HUES6 (cell line): ENCODE data around the gene COG8.
"Not testable (repeated sequence)": the region's sequence is repeated elsewhere in the genome, so short reads cannot be mapped to it uniquely, and the experiment has no call there.

Experiments used
- H3K27ac ChIP-seq: 2 replicates; pipeline ENCODE4 v1.7.0; 2013; ENCODE audit warnings: low read depth, mild to moderate bottlenecking, low read length, inconsistent platforms
- H3K27me3 ChIP-seq: 2 replicates; pipeline ENCODE4 v1.6.1; 2013; ENCODE audit warnings: low read length; ENCODE audit not compliant: control insufficient read depth, insufficient read depth
- H3K36me3 ChIP-seq: 2 replicates; pipeline ENCODE4 v1.6.1; 2013; ENCODE audit warnings: low read length; ENCODE audit not compliant: control insufficient read depth, insufficient read depth
- H3K4me1 ChIP-seq: 2 replicates; pipeline ENCODE4 v1.6.1; 2013; ENCODE audit warnings: low read length; ENCODE audit not compliant: control insufficient read depth, insufficient read depth
- H3K4me3 ChIP-seq: 2 replicates; pipeline ENCODE4 v1.5.1; 2013; ENCODE audit warnings: low read depth, low read length
- H3K9ac ChIP-seq: one replicate; pipeline ENCODE4 v1.6.1; 2013; ENCODE audit warnings: mild to moderate bottlenecking, low read length
- H3K9me3 ChIP-seq: 2 replicates; pipeline ENCODE4 v1.6.1; 2013; ENCODE audit warnings: low read depth, low read length; ENCODE audit not compliant: control insufficient read depth, insufficient read depth

COG8 gene

DNA sequence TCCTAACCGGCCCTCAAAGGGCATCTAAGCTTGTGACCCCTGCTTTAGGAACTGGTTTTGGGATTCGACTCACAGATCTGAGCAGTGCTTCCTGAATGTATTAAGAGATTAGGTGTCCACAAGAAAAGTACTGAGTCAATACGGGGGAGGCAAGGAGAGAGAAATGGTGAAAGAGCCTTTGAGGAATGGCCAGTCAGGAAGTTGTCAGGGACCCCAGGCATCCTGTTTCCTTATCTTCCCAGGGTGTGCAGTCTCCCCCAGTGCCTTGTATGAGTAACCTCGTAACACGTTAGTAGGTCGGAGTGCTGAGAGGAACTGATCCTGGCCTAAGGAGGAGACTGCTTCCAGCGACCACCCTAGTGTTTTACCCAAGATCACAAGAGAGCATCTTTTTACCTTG, 28.6 kb upstream of the COG8 start:
- Histone ChIP-seq H3K4me1 (no peaks in the 10 kb centered on the region), H3K4me3 (no peak overlapping the region), H3K27ac (no peak overlapping the region), H3K36me3 (peaks cover 80% of the 10 kb centered on the region), H3K27me3 (no peaks in the 10 kb centered on the region), H3K9me3 (no peaks in the 10 kb centered on the region), H3K9ac (no peak overlapping the region)

DNA sequence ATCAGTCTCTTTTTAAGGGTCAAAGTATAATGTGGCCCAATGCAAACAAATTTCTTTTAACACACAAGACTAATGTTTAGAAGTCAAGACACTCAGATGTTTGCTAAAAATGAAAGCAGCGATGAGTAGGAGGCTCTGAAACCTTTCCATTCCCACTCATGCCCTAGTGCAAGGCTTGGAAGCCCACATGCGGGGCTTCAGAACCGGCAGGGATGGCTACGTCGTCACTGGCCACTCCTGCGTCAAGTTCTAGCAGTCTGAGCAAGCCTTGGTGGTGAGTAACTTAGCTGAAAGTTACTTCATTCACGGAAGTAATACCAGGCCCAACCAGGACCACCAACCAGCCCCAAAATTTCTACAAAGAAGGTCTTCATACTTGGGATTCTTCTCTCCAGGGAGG, 27.1 kb upstream of the COG8 start:
- H3K27ac ChIP-seq: no peak overlapping the region
- no peaks in the 10 kb centered on the region for H3K4me1 ChIP-seq
- no peaks in the 10 kb centered on the region for H3K9me3 ChIP-seq
- no peak overlapping the region for H3K9ac ChIP-seq
- no peak overlapping the region for H3K4me3 ChIP-seq
- H3K36me3 ChIP-seq: peaks cover 64% of the 10 kb centered on the region
- no peaks in the 10 kb centered on the region for H3K27me3 ChIP-seq

DNA sequence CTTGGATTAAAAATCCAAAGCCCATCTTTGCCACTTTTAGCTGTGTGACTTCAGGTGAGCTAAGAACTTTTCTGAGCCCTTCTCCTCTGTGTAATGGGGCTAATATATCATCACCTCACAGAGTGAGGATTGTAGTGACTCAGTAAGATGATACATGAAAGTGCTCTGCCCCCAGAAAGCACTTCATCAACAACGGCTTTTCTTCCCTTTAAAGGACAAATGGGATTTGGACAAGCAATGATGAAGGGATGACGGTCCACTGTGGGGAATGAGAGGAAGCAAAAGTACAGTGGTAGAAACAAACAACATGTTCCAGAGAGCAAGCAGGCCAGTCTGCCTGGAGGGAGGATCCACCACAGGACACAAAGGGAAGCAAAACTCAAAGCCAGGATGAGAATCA, 26.5 kb upstream of the COG8 start:
- Histone ChIP-seq H3K4me1 (no peaks in the 10 kb centered on the region), H3K27me3 (no peaks in the 10 kb centered on the region), H3K27ac (no peak overlapping the region), H3K36me3 (peaks cover 60% of the 10 kb centered on the region), H3K9me3 (no peaks in the 10 kb centered on the region), H3K9ac (no peak overlapping the region), H3K4me3 (no peak overlapping the region)

DNA sequence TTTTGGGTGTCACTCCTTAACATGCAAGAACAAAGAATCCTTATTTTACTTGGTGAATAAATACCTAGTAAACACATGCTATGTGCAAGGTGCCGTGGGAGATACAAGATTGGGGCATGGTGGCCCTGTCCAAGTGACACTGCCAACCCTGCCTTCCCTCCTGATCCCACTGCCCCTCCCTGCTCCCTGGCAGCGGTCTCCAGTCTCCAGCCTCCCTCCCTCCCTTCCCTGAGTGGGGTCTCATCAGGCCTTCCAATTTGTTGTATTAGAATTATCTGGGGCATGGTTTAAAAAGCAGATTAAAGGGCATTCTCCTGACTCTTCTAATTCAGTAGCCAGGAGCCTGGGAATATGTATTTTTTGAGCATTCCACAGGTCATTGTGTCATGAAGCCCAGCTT, 24.7 kb upstream of the COG8 start:
- Histone ChIP-seq H3K4me1 (no peaks in the 10 kb centered on the region), H3K27me3 (no peaks in the 10 kb centered on the region), H3K9ac (no peak overlapping the region), H3K4me3 (no peak overlapping the region), H3K27ac (no peak overlapping the region), H3K36me3 (peaks cover 44% of the 10 kb centered on the region), H3K9me3 (no peaks in the 10 kb centered on the region)

DNA sequence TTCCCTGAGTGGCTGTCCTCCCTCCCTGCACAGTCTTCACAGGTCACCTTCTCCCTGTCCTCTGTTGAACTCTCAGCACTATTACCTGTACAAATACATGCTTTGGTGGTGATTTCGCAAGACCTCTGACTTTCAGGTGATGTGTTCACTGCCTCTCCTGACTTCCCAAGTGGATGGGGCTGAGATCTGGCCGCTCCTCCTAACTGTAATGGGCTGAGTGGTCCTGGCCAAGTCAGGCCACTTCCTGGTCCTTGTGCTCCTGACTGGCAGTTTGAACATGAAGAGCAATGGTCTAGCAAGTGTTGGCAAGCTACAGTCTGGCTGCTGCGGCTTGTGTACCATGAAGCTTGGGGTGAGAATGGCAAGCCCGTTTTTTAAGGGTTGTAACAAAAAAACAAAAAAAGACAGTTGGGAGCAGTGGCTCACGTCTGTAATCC, 23.9 kb upstream of the COG8 start:
- Histone ChIP-seq H3K4me1 (no peaks in the 10 kb centered on the region), H3K9me3 (no peaks in the 10 kb centered on the region), H3K9ac (no peak overlapping the region), H3K36me3 (peaks cover 39% of the 10 kb centered on the region), H3K27me3 (no peaks in the 10 kb centered on the region), H3K4me3 (no peak overlapping the region), H3K27ac (no peak overlapping the region)

DNA sequence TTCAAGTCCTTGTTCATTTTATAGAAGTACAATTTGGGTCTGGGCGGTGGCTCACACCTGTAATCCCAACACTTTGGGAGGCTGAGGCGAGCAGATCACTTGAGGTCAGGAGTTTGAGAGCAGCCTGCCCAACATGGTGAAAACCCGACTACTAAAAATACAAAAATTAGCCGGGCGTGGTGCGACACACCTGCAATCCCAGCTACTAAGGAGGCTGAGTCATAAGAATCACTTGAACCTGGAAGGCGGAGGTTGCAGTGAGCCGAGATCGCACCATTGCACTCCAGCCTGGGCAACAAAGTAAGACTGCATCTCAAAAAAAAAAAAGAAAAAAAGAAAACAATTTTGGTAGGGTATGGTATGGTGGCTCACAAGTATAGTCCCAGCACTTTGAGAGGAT, 20.7 kb upstream of the COG8 start:
- H3K4me1 ChIP-seq, H3K27ac ChIP-seq: not testable (repeated sequence)

DNA sequence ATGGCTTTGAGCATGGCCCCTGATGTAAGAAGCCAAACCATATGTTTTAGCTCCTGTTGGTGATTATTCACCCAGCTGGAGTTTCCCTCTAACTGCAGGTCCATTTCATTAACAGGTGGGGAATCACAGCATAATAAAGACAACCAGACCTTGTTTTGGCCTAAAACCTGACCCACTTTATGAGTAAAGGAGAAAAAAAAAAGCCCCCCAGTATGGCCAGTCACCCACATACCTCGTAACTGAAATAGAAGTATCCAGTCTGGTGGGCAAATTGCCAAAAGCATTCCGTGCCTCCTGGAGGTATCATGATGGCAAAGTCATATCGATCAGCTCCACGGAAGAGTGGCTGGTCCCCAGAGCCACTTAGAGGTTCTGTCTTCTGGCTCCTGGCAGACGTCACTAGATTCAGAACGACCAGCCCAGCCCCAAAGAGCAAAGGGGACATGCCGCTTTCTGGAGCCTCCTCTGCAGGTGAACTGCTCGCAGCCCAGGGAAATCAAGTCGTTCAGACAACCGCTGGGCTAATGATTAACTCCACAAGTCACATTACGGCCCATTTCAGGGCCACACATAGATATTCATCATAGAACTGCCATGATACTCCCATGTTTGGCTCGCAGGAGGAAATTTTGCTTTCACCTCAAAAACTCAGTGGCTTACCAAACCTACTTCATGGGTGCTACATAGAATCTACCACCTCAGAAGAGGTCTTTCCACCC, 12.1 kb upstream of the COG8 start, which contains the start of gene TMED6:
Gene TMED6 (minus strand): TSS at position 478 of the 719 bp plus-strand sequence. CDS start 33 bp downstream, at position 445.
- no peak within 1 kb of the TSS for H3K4me3 ChIP-seq
- no peak within 1 kb of the TSS for H3K27ac ChIP-seq
- H3K4me1 ChIP-seq: no peaks in the 10 kb centered on the region
- H3K9me3 ChIP-seq: no peaks in the 10 kb centered on the region
- no peaks in the 10 kb centered on the region for H3K27me3 ChIP-seq
- peaks cover 18% of the 10 kb centered on the region for H3K36me3 ChIP-seq
- no peak within 1 kb of the TSS for H3K9ac ChIP-seq

More for the DNA sequence above, 20.7 kb upstream of the COG8 start:
- peaks cover 22% of the 10 kb centered on the region for H3K36me3 ChIP-seq
- not testable (repeated sequence) for H3K9me3 ChIP-seq, H3K27me3 ChIP-seq, H3K4me3 ChIP-seq, H3K9ac ChIP-seq

DNA sequence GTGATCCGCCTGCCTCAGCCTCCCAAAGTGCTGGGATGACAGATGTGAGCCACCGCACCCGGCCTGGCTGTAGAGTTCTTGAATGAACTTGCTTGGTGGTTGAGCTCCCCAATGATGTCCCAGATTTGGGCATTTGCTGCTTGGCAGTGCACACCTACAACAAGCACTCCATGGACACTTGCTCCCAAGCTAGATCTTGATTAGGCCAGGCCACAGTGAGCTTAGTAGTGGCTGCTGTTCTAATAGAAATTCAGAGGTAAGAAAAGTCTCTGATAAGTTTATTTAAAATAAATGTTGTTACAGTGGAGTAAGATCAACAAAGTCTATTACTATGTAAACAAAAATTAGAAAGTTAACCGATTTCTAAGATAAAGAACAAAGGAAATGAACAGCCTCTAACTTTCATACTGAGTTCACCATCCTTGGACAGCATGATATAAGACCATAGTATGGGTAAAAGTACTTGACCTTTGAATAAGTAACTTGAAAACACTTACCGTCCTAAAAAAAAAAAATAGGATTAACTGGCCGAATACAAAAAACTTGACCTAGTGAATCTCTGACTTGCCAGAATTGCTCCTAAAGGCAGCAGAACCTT, 11.3 kb upstream of the COG8 start:
- H3K4me1 ChIP-seq: no peaks in the 10 kb centered on the region
- no peaks in the 10 kb centered on the region for H3K9me3 ChIP-seq
- no peak overlapping the region for H3K4me3 ChIP-seq
- H3K27ac ChIP-seq: no peak overlapping the region
- H3K9ac ChIP-seq: no peak overlapping the region
- no peaks in the 10 kb centered on the region for H3K27me3 ChIP-seq
- H3K36me3 ChIP-seq: peaks cover 11% of the 10 kb centered on the region; the same call in 1 of the 2 replicates

DNA sequence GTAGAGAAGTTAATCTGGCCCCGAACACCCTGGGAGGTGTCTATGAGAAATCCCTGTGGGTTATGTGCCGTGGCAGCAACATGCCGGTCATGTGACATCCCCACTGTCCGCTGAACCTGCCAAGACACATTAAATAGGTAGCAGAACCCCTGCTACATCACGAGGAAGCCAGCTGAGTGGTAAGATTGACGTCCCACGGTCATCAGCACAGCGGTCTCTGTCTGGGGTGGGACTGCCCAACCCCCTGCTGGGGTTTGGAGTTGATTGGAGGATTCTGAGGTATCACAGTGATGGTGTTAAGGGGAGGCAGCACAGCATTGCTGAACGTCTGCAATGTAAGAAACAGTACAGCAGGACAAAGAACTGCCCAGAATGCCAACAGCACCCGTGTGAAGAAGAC, 10.2 kb upstream of the COG8 start:
- Histone ChIP-seq H3K27me3 (no peaks in the 10 kb centered on the region), H3K9me3 (no peaks in the 10 kb centered on the region), H3K27ac (no peak overlapping the region), H3K9ac (no peak overlapping the region), H3K4me3 (no peak overlapping the region), H3K36me3 (peaks cover 10% of the 10 kb centered on the region), H3K4me1 (no peaks in the 10 kb centered on the region)

DNA sequence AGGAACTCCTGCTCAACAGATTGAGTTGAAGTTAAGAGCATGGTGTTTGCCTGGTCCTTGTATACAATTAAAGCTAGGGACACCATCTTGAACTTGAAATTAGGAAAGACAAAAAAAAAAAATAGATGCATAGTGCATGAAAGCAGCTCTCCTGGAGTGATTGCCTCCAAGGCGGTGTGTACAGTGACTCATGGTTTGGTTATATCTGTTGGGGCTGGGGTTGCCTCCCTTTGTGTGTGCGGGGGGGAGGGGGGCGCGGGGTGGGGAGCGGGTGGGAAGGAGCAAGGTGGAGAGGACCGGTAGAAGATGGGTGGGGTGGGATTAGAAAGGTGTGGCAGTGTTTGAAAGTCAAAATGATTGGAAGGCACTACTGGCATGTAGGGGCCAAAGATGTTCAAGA, 8.9 kb upstream of the COG8 start:
- no peak overlapping the region for H3K9ac ChIP-seq
- no peak overlapping the region for H3K4me3 ChIP-seq
- H3K27ac ChIP-seq: no peak overlapping the region
- H3K27me3 ChIP-seq: no peaks in the 10 kb centered on the region
- no peaks in the 10 kb centered on the region for H3K9me3 ChIP-seq
- H3K4me1 ChIP-seq: no peaks in the 10 kb centered on the region
- peaks cover 20% of the 10 kb centered on the region for H3K36me3 ChIP-seq

DNA sequence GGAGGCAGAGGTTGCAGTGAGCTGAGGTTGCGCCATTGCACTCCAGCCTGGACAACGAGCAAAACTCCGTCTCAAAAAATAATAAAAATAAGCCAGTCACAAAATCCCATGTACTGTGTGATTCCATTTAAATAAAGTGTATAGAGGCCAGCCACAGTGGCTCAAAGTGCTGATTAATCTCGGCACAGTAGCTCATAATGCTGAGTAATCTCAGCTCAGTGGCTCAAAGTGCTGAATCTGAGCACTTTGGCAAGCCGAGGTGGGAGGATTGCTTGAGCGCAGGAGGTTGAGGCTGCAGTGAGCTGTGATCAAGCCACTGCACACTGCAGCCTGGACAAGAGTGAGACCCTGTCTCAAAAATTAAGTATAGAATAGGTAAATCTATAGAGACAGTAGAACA, 7.3 kb upstream of the COG8 start:
- Histone ChIP-seq H3K9me3 (no peaks in the 10 kb centered on the region), H3K36me3 (peaks cover 32% of the 10 kb centered on the region), H3K27me3 (no peaks in the 10 kb centered on the region), H3K4me1 (no peaks in the 10 kb centered on the region), H3K4me3 (no peak overlapping the region), H3K27ac (no peak overlapping the region), H3K9ac (no peak overlapping the region)
